Measurements from ENCODE around the gene MEIS2.

The MEIS2 gene

GRCh38 chr15:37084602-37085001 lies 15.7 kb downstream of the MEIS2 start (continued):
- no peak for TF ChIP-seq PRDM6 (tag by site-specific recombination; IDR thresholded peaks at IDR 0.05)
- TF ChIP-seq ZNF837 (tag by site-specific recombination; IDR thresholded peaks at IDR 0.05) = no peak
- TF ChIP-seq ZNF394 (tag by site-specific recombination; IDR thresholded peaks at IDR 0.05; ENCODE audit: borderline replicate concordance) = no peak
- TF ChIP-seq ZBTB21 (tag by site-specific recombination; IDR thresholded peaks at IDR 0.05) = no peak
- no peak for TF ChIP-seq ZBTB26 (tag by site-specific recombination; optimal IDR thresholded peaks at IDR 0.05)

DNA sequence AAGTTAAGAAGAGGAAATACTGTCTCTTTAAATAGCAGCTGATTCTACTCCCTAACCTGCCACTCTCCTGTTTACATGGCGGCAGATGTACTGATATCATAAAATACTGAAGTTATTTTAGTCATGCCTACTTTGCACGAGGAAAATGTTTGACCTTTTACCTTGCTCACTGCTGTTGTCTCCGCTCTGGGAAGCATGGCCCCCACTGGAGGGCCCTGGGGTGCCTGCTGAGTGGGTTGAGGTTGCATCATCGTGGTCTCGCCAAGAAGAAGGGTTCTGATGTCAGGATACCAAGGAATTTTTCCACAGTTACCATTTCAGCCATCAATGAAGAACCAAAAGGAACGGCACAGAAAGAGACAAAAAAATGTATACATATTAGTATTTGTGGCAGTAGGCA lies 16.7 kb downstream of the MEIS2 start:
- no peak for TF ChIP-seq TRIM28 (IDR thresholded peaks at IDR 0.05; ENCODE audit: borderline replicate concordance, low read length)
- TF ChIP-seq ZNF214 (tag by site-specific recombination; IDR thresholded peaks at IDR 0.05; ENCODE audit: borderline replicate concordance) = no peak
- TF ChIP-seq, protein P1, sequence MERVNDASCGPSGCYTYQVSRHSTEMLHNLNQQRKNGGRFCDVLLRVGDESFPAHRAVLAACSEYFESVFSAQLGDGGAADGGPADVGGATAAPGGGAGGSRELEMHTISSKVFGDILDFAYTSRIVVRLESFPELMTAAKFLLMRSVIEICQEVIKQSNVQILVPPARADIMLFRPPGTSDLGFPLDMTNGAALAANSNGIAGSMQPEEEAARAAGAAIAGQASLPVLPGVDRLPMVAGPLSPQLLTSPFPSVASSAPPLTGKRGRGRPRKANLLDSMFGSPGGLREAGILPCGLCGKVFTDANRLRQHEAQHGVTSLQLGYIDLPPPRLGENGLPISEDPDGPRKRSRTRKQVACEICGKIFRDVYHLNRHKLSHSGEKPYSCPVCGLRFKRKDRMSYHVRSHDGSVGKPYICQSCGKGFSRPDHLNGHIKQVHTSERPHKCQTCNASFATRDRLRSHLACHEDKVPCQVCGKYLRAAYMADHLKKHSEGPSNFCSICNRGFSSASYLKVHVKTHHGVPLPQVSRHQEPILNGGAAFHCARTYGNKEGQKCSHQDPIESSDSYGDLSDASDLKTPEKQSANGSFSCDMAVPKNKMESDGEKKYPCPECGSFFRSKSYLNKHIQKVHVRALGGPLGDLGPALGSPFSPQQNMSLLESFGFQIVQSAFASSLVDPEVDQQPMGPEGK (tag by site-specific recombination; IDR thresholded peaks at IDR 0.05) = no peak
- no peak for TF ChIP-seq OSR2 (tag by site-specific recombination; IDR thresholded peaks at IDR 0.05)
- TF ChIP-seq KLF9 (tag by site-specific recombination; IDR thresholded peaks at IDR 0.05; ENCODE audit: low read depth) = no peak
- no peak for TF ChIP-seq KLF1 (tag by site-specific recombination; IDR thresholded peaks at IDR 0.05)
- no peak for TF ChIP-seq ZNF560 (tag by site-specific recombination; IDR thresholded peaks at IDR 0.05; ENCODE audit: borderline replicate concordance)
- TF ChIP-seq ZNF670 (tag by site-specific recombination; IDR thresholded peaks at IDR 0.05; ENCODE audit: low read depth) = no peak
- peak; percentile 86 for TF ChIP-seq ZIC2 (tag by site-specific recombination; IDR thresholded peaks at IDR 0.05)
- peak; percentile 72 for TF ChIP-seq GLIS1 (tag by site-specific recombination; IDR thresholded peaks at IDR 0.05)
- TF ChIP-seq KLF10 (tag by site-specific recombination; IDR thresholded peaks at IDR 0.05) = no peak
- TF ChIP-seq ZFP69B (tag by site-specific recombination; IDR thresholded peaks at IDR 0.05) = no peak
- CTCF ChIA-PET = no interaction called here
- Histone ChIP-seq H3K4me3 (ENCODE audit: low read depth, low read length) (no peak overlapping the region), H3K27ac (ENCODE audit: extremely low read depth, low read depth, low read length) (no peak overlapping the region), H3K4me1 (ENCODE audit: control insufficient read depth, insufficient read depth, low read length) (peaks cover 24% of the 10 kb centered on the region), H3K9me3 (ENCODE audit: control insufficient read depth, insufficient read depth, low read depth, low read length) (no peaks in the 10 kb centered on the region), H3K36me3 (ENCODE audit: control insufficient read depth in 2 of 2, insufficient read depth in 1 of 2, low read length in 2 of 2) (peaks cover 0 to 18% of the 10 kb centered on the region in 2 experiments; a peak in 2 of 3 replicates)
- POLR2A ChIA-PET = no interaction called here

- peak; percentile 20; the same call in 1 of the 2 replicates for TF ChIP-seq PRDM6 (tag by site-specific recombination; IDR thresholded peaks at IDR 0.05)
- TF ChIP-seq ZNF488 (tag by site-specific recombination; IDR thresholded peaks at IDR 0.05) = no peak
- CTCF ChIA-PET = no interaction called here
- Histone ChIP-seq H3K36me3 (ENCODE audit: control insufficient read depth in 2 of 2, insufficient read depth in 1 of 2, low read length in 2 of 2) (peaks cover 0 to 15% of the 10 kb centered on the region in 2 experiments; a peak in 2 of 3 replicates), H3K4me3 (ENCODE audit: low read depth, low read length) (no peak overlapping the region), H3K9me3 (ENCODE audit: control insufficient read depth, insufficient read depth, low read depth, low read length) (no peaks in the 10 kb centered on the region), H3K27ac (ENCODE audit: extremely low read depth, low read depth, low read length) (no peak overlapping the region), H3K4me1 (ENCODE audit: control insufficient read depth, insufficient read depth, low read length) (peaks cover 33% of the 10 kb centered on the region)
- POLR2A ChIA-PET = interaction anchor here (0.5 to 0.6 kb wide), 2 partner anchors 14 to 19 kb away, joined by 3 read pairs; no protein-coding TSS in a partner anchor
Measured at GRCh38 chr15:37081983-37082382, 18.4 kb downstream of the MEIS2 start.

Measured in HEK293 (cell line).